ENCODE measurements around the gene ENPP1. TPM values are rescaled to one million over a fixed set of nuclear protein-coding genes. Genes with fewer than 3 reads are reported as not detected.
"Not testable (repeated sequence)": the region's sequence is repeated elsewhere in the genome, so short reads cannot be mapped to it uniquely, and the experiment has no call there.

ENPP1 gene
- total and polyA plus RNA-seq, 2 donors (not counting 3 experiments of a cell fraction or from before 2014, with no cell fraction given) = 0.36 to 1.4 TPM

DNA sequence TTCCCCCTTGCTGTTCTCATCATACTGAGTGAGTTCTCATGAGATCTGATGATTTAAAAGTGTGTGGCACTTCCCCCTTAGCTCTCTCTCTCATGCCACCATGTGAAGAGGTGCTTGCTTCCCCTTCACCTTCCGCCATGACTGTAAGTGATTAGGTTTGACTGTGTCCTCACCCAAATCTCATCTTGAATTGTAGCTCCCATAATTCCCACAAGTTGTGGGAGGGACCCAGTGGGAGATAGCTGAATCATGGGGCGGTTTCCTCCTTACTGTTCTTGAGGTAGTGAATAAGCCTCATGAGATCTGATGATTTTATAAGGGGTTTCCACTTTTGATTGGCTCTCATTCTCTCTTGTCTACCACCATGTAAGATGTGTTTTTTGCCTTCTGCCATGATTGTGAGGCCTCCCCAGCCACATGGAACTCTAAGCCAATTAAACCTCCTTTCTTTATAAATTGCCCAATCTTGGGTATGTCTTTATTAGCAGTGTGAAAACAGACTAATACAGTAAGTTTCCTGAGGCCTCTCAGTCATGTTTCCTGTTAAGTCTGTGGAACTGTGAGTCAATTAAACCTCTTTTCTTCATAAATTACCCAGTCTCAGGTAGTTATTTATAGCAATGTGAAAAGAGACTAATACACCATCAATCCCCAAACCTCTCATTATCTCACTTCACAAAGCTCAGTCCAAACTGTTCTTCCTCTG, 108.4 kb downstream of the ENPP1 start:
- FAIRE-seq = peak; percentile 74
- H3K79me2 ChIP-seq (ENCODE audit: control insufficient read depth, insufficient read depth, low read length); H3K27ac ChIP-seq (ENCODE audit: insufficient read depth, low read depth, low read length); H4K20me1 ChIP-seq (replicated peaks; ENCODE audit: control insufficient read depth, extremely low read depth, insufficient read depth, low read length); POLR2A ChIA-PET; intact Hi-C loops (cut with micrococcal nuclease); H3K36me3 ChIP-seq (ENCODE audit: control insufficient read depth in 2 of 2, extremely low read depth in 1 of 2, insufficient read depth in 2 of 2, low read length in 2 of 2); H2AFZ ChIP-seq (ENCODE audit: low read depth, low read length); H3K9me1 ChIP-seq (replicated peaks; ENCODE audit: control insufficient read depth, extremely low read depth, insufficient read depth, low read length); H3K9me3 ChIP-seq (replicated peaks; ENCODE audit: control insufficient read depth, insufficient read depth, low read length); dilution Hi-C loops (cut with MboI; ENCODE audit: extremely low pct_ligation_motif_present, low sequenced_read_pairs); H3K4me2 ChIP-seq (ENCODE audit: insufficient read depth, low read length); H3K4me3 ChIP-seq (replicated peaks in 1 of 3; ENCODE audit: insufficient read depth in 1 of 3, low read depth in 1 of 3, low read length in 3 of 3); H3K27me3 ChIP-seq (ENCODE audit: control insufficient read depth in 2 of 2, insufficient read depth in 2 of 2, low read length in 2 of 2); BruUV-seq (replicated peaks); H3K9ac ChIP-seq (replicated peaks; ENCODE audit: extremely low read depth, insufficient read depth, low read length); H3K4me1 ChIP-seq (ENCODE audit: control insufficient read depth, extremely low read depth, insufficient read depth, low read length): not testable (repeated sequence)
- CTCF ChIA-PET = interaction anchor here (1.0 to 5.7 kb wide), 12 partner anchors 8 to 568 kb away, joined by 3 to 66 read pairs (median 14); no protein-coding TSS in a partner anchor
- DNase-seq (ENCODE audit: low read depth, low spot score) = peak; percentile 17
- TF ChIP-seq FOS (IDR thresholded peaks at IDR 0.05; ENCODE audit: borderline replicate concordance, insufficient read depth, low read length) = peak; percentile 12

DNA sequence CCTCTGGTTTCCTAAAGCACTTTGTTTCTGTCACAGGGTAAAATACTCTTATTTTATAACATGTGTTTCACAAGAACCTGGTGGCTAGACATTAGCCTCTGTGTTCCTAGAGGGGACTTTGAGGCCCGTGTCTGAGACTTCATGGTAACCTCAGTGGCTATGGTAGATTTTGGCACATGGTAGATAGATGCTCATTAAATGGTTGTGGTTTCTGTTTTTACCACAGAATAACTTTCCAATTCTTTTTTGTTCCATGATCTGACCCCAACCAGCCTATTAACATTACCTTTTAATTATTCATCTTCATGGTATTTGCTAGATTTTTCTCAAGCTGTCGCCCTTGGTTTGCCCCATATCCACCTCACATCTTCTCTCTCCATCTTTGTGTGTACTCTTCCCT, 109.0 kb downstream of the ENPP1 start:
- no peaks in the 10 kb centered on the region for H3K9me3 ChIP-seq (replicated peaks; ENCODE audit: control insufficient read depth, insufficient read depth, low read length)
- H3K4me1 ChIP-seq (ENCODE audit: control insufficient read depth, extremely low read depth, insufficient read depth, low read length) = peaks cover 2% of the 10 kb centered on the region
- no peak for FAIRE-seq
- H3K79me2 ChIP-seq (ENCODE audit: control insufficient read depth, insufficient read depth, low read length) = no peaks in the 10 kb centered on the region
- no peak overlapping the region for H3K4me3 ChIP-seq (replicated peaks in 1 of 3; ENCODE audit: insufficient read depth in 1 of 3, low read depth in 1 of 3, low read length in 3 of 3)
- dilution Hi-C loops (cut with MboI; ENCODE audit: extremely low pct_ligation_motif_present, low sequenced_read_pairs) = no loop called here
- POLR2A ChIA-PET = no interaction called here
- H4K20me1 ChIP-seq (replicated peaks; ENCODE audit: control insufficient read depth, extremely low read depth, insufficient read depth, low read length) = no peaks in the 10 kb centered on the region
- H3K27ac ChIP-seq (ENCODE audit: insufficient read depth, low read depth, low read length) = no peak overlapping the region
- no peaks in the 10 kb centered on the region for H3K27me3 ChIP-seq (ENCODE audit: control insufficient read depth in 2 of 2, insufficient read depth in 2 of 2, low read length in 2 of 2)
- no peak overlapping the region for H3K4me2 ChIP-seq (ENCODE audit: insufficient read depth, low read length)
- no TSS peak for BruUV-seq (replicated peaks)
- H3K9me1 ChIP-seq (replicated peaks; ENCODE audit: control insufficient read depth, extremely low read depth, insufficient read depth, low read length) = no peaks in the 10 kb centered on the region
- intact Hi-C loops (cut with micrococcal nuclease) = no loop called here
- CTCF ChIA-PET = interaction anchor here (1.9 to 5.7 kb wide), 5 partner anchors 8 to 380 kb away, joined by 6 to 66 read pairs (median 29); no protein-coding TSS in a partner anchor
- no peak for DNase-seq (ENCODE audit: low read depth, low spot score)
- no peak overlapping the region for H3K9ac ChIP-seq (replicated peaks; ENCODE audit: extremely low read depth, insufficient read depth, low read length)
- H2AFZ ChIP-seq (ENCODE audit: low read depth, low read length) = no peak overlapping the region
- TF ChIP-seq, protein P1, sequence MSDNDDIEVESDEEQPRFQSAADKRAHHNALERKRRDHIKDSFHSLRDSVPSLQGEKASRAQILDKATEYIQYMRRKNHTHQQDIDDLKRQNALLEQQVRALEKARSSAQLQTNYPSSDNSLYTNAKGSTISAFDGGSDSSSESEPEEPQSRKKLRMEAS (IDR thresholded peaks at IDR 0.05; ENCODE audit: insufficient read depth, insufficient read length) = no peak
- TF ChIP-seq POLR2AphosphoS5 (IDR thresholded peaks at IDR 0.05; ENCODE audit: insufficient read depth, low read depth, low read length) (no peak), POLR2A (IDR thresholded peaks at IDR 0.05; ENCODE audit: low read depth, low read length) (no peak), JUN (IDR thresholded peaks at IDR 0.05; ENCODE audit: borderline replicate concordance, insufficient read depth, insufficient read length, low read depth) (no peak), GATA2 (IDR thresholded peaks at IDR 0.05; ENCODE audit: insufficient read depth, insufficient read length, low read depth, low read length) (no peak), MYC (IDR thresholded peaks at IDR 0.05; ENCODE audit: low read depth, low read length) (no peak), FOS (IDR thresholded peaks at IDR 0.05; ENCODE audit: borderline replicate concordance, insufficient read depth, low read length) (no peak), EZH2 (IDR thresholded peaks at IDR 0.05; ENCODE audit: borderline replicate concordance, low read depth, low read length, severe bottlenecking) (no peak)
- TF ChIP-seq, protein P2, sequence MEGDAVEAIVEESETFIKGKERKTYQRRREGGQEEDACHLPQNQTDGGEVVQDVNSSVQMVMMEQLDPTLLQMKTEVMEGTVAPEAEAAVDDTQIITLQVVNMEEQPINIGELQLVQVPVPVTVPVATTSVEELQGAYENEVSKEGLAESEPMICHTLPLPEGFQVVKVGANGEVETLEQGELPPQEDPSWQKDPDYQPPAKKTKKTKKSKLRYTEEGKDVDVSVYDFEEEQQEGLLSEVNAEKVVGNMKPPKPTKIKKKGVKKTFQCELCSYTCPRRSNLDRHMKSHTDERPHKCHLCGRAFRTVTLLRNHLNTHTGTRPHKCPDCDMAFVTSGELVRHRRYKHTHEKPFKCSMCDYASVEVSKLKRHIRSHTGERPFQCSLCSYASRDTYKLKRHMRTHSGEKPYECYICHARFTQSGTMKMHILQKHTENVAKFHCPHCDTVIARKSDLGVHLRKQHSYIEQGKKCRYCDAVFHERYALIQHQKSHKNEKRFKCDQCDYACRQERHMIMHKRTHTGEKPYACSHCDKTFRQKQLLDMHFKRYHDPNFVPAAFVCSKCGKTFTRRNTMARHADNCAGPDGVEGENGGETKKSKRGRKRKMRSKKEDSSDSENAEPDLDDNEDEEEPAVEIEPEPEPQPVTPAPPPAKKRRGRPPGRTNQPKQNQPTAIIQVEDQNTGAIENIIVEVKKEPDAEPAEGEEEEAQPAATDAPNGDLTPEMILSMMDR (IDR thresholded peaks at IDR 0.05; ENCODE audit: extremely low read depth in 1 of 2, insufficient read depth in 1 of 2, low read depth in 1 of 2, low read length in 2 of 2) = no peak
- no peaks in the 10 kb centered on the region for H3K36me3 ChIP-seq (ENCODE audit: control insufficient read depth in 2 of 2, extremely low read depth in 1 of 2, insufficient read depth in 2 of 2, low read length in 2 of 2)
